ENCODE measurements around the gene AQP9.

DNA sequence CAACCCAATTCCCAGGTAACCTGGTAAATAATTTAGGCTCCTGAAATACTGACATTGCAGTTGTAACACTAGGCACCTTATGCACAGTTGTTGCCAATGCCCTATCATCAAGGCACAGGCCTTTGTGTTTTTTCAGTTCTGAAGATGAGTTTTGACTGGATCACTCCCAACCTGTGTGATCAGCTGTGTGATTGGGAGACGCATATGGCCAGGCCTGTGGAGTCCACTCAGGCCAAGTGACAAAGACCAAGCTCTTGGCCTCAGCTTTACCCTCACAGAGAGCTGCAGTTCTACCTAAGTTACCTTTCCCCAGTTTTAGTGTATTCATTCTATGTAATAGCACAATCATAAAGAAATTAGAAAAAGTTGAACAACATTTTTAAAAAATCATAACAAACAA, 19.2 kb upstream of the AQP9 start:
- TF ChIP-seq POLR2AphosphoS5 (IDR thresholded peaks at IDR 0.05; ENCODE audit: low read depth, low read length) (no peak), CTCF (IDR thresholded peaks at IDR 0.05) (no peak), REST (IDR thresholded peaks at IDR 0.05; ENCODE audit: insufficient read depth in 1 of 2, low read depth in 2 of 2, low read length in 1 of 2) (no peak), TCF7L2 (IDR thresholded peaks at IDR 0.05; ENCODE audit: low read depth, low read length) (no peak)

All from Panc1 (cell line).